SK-N-SH (cell line): Measurements from ENCODE around the gene SLC18A2. TPM values are rescaled to one million over a fixed set of nuclear protein-coding genes. Genes with fewer than 3 reads are reported as not detected.
"Not testable (repeated sequence)": the region's sequence is repeated elsewhere in the genome, so short reads cannot be mapped to it uniquely, and the experiment has no call there.

ENCODE experiments used
- CTCF ChIA-PET: fragments of 300-600, 350-600 bp; formaldehyde crosslinking; extraction: SDS; loops from one replicate; lab custom pipeline; 2021; lab: Yijun Ruan, JAX
- POLR2A ChIA-PET: fragments of 350-600 bp; sonication (Branson Sonifier 250); formaldehyde crosslinking; extraction: SDS; loops from one replicate; lab custom pipeline; 2020; ENCODE audit warnings: antibody characterized with exemption, inconsistent platforms; lab: Yijun Ruan, JAX
- DNase-seq: peaks from one replicate; pipeline ENCODE4 v3.0.0; 2012
- H2AFZ ChIP-seq: fragments of 200-600 bp; sonication (generic); 2 replicates; pipeline ENCODE4 v1.8.1; 2016; ENCODE audit warnings: antibody characterized with exemption, mild to moderate bottlenecking, low read depth
- H3F3A ChIP-seq: fragments of 200-600 bp; sonication (generic); replicated peaks from 2 replicates; pipeline ENCODE3; 2016; ENCODE audit warnings: antibody characterized with exemption, mild to moderate bottlenecking; ENCODE audit not compliant: insufficient read depth
- H3K27ac ChIP-seq, 2 experiments: fragments of 200-500 bp in 1 of 2; fragments of 200-600 bp in 1 of 2; sonication (Bioruptor generic) in 1 of 2; sonication (generic), shearing (Covaris generic) in 1 of 2; 2 replicates each; pipeline versions ENCODE4 v1.5.1 to v1.6.1; 2014 to 2016; ENCODE audit warnings: low read depth in 2 of 2, inconsistent platforms in 1 of 2, low read length in 1 of 2, mild to moderate bottlenecking in 1 of 2, mixed read lengths in 1 of 2
- H3K27me3 ChIP-seq: fragments of 200-600 bp; sonication (generic), shearing (Covaris generic); 2 replicates; pipeline ENCODE4 v1.6.1; 2016; ENCODE audit warnings: mixed run types; ENCODE audit not compliant: insufficient read depth
- H3K36me3 ChIP-seq, 2 experiments: fragments of 200-500 bp in 1 of 2; fragments of 200-600 bp in 1 of 2; sonication (Bioruptor generic) in 1 of 2; sonication (generic) in 1 of 2; replicated peaks in 1 of 2; 2 replicates each; pipeline versions ENCODE3 to v1.5.1; 2014 to 2016; ENCODE audit warnings: low read length in 1 of 2, mild to moderate bottlenecking in 1 of 2; ENCODE audit not compliant: insufficient read depth in 2 of 2, control insufficient read depth in 1 of 2
- H3K4me1 ChIP-seq, 2 experiments: fragments of 200-500 bp in 1 of 2; fragments of 200-600 bp in 1 of 2; sonication (Bioruptor generic) in 1 of 2; sonication (generic), shearing (Covaris generic) in 1 of 2; 2 replicates each; pipeline versions ENCODE4 v1.5.1 to v1.6.1; 2014 to 2016; ENCODE audit warnings: low read depth in 1 of 2, low read length in 1 of 2, mixed run types in 1 of 2; ENCODE audit not compliant: insufficient read depth in 2 of 2, control insufficient read depth in 1 of 2
- H3K4me2 ChIP-seq: fragments of 200-600 bp; sonication (generic), shearing (Covaris generic); 2 replicates; pipeline ENCODE4 v1.6.1; 2017; ENCODE audit warnings: mixed run types
- H3K4me3 ChIP-seq, 2 experiments: fragments of 200-500 bp in 1 of 2; fragments of 200-600 bp in 1 of 2; sonication (Bioruptor generic) in 1 of 2; sonication (generic), shearing (Covaris generic) in 1 of 2; 2 replicates each; pipeline versions ENCODE4 v1.5.1 to v1.8.1; 2014 to 2016; ENCODE audit warnings: low read depth in 2 of 2, inconsistent platforms in 1 of 2, low read length in 1 of 2, mild to moderate bottlenecking in 1 of 2, mixed read lengths in 1 of 2, moderate library complexity in 1 of 2
- H3K79me2 ChIP-seq: fragments of 200-600 bp; sonication (generic); 2 replicates; pipeline ENCODE4 v1.8.1; 2017; ENCODE audit warnings: mild to moderate bottlenecking; ENCODE audit not compliant: insufficient read depth
- H3K9ac ChIP-seq: fragments of 200-600 bp; sonication (generic); 2 replicates; pipeline ENCODE4 v1.6.1; 2017; ENCODE audit warnings: mixed run types
- H3K9me2 ChIP-seq: fragments of 200-600 bp; sonication (generic); 2 replicates; pipeline ENCODE4 v1.6.1; 2017; ENCODE audit warnings: mixed run types
- H3K9me3 ChIP-seq: fragments of 200-600 bp; sonication (generic); 2 replicates; pipeline ENCODE4 v1.6.1; 2017; ENCODE audit warnings: mixed run types, mild to moderate bottlenecking, moderate library complexity
- H4K20me1 ChIP-seq: fragments of 200-600 bp; sonication (generic); 2 replicates; pipeline ENCODE4 v1.6.1; 2017; ENCODE audit warnings: mild to moderate bottlenecking, mixed run types; ENCODE audit not compliant: insufficient read depth
- ELF1 ChIP-seq: IDR thresholded peaks from 2 replicates; pipeline ENCODE4 v1.4.0; 2012
- IRF3 ChIP-seq: fragments of 150-350 bp; IDR thresholded peaks from 2 replicates; pipeline ENCODE4 v1.6.1; 2016; ENCODE audit warnings: mild to moderate bottlenecking, low read depth, low read length
- JUND ChIP-seq: IDR thresholded peaks from 2 replicates; pipeline ENCODE4 v1.4.0; 2012
- MEF2A ChIP-seq: IDR thresholded peaks from 2 replicates; pipeline ENCODE4 v1.4.0; 2012; ENCODE audit warnings: low read depth, borderline replicate concordance
- MXI1 ChIP-seq: IDR thresholded peaks from 2 replicates; pipeline ENCODE4 v1.6.1; 2012; ENCODE audit warnings: mild to moderate bottlenecking, low read depth, low read length, improper control_type of control experiment
- NRF1 ChIP-seq: IDR thresholded peaks from 2 replicates; pipeline ENCODE4 v1.6.1; 2012; ENCODE audit warnings: low read depth, mild to moderate bottlenecking, low read length
- PBX3 ChIP-seq: IDR thresholded peaks from 2 replicates; pipeline ENCODE4; 2012
- RFX5 ChIP-seq: IDR thresholded peaks from 2 replicates; pipeline ENCODE4 v1.6.1; 2012; ENCODE audit warnings: mild to moderate bottlenecking, improper control_type of control experiment, low read length
- SIN3A ChIP-seq: IDR thresholded peaks from 2 replicates; pipeline ENCODE4 v1.6.1; 2012; ENCODE audit warnings: low read depth, mild to moderate bottlenecking, low read length, moderate library complexity, borderline replicate concordance
- TCF12 ChIP-seq: IDR thresholded peaks from 2 replicates; pipeline ENCODE4 v1.4.0; 2012
- TEAD4 ChIP-seq: IDR thresholded peaks from 2 replicates; pipeline ENCODE4 v1.4.0; 2012; ENCODE audit warnings: mild to moderate bottlenecking, borderline replicate concordance; ENCODE audit not compliant: insufficient read depth
- USF2 ChIP-seq: fragments of 150-350 bp; IDR thresholded peaks from 2 replicates; pipeline ENCODE4 v1.6.1; 2017; ENCODE audit warnings: antibody characterized with exemption, low read length, low read depth, borderline replicate concordance
- WGBS: methylation state at CpG from one replicate; pipeline ENCODE4 v1.1.6; 2017; ENCODE audit warnings: low lambda C conversion rate; 5-methylcytosine and 5-hydroxymethylcytosine counted together
- polyA plus RNA-seq, 3 experiments: library from polyadenylated mRNA; depleted of rRNA; stranded (reverse); fragments of >200 nt; gene quantifications; 2 replicates each; pipeline ENCODE4 v1.2.3, GENCODE V29; 2012
- TF ChIP-seq, protein P1 (sequence below): IDR thresholded peaks from 2 replicates; pipeline ENCODE4 v1.6.1; 2012; ENCODE audit warnings: mild to moderate bottlenecking, low read depth, low read length, moderate library complexity

The SLC18A2 gene
- polyA plus RNA-seq, 1 of the 3 experiments (the other 2 are of a cell fraction): not detected

GRCh38 chr10:117284716-117285494, 44.0 kb downstream of the SLC18A2 start:
- no peaks in the 10 kb centered on the region for H3K4me1 ChIP-seq
- no peak overlapping the region for H3K4me3 ChIP-seq
- WGBS: 96% methylated on average over 12 of the region's 12 CpGs
- no peaks in the 10 kb centered on the region for H3K27me3 ChIP-seq
- CTCF ChIA-PET: interaction anchor here (1.3 to 5.7 kb wide), 3 partner anchors 35 to 68 kb away, joined by 5 to 35 read pairs (median 12); no protein-coding TSS in a partner anchor
- H3K4me2 ChIP-seq: no peak overlapping the region
- H3K36me3 ChIP-seq: peaks cover 24 to 41% of the 10 kb centered on the region in 2 experiments
- H3K27ac ChIP-seq: no peak overlapping the region
- no peaks in the 10 kb centered on the region for H3K9me2 ChIP-seq
- TF ChIP-seq RFX5 (no peak), TCF12 (no peak), MXI1 (no peak), MEF2A (no peak), TEAD4 (no peak), SIN3A (no peak), PBX3 (no peak), USF2 (no peak), ELF1 (no peak), IRF3 (no peak), NRF1 (no peak), JUND (no peak)
- TF ChIP-seq, protein P1, sequence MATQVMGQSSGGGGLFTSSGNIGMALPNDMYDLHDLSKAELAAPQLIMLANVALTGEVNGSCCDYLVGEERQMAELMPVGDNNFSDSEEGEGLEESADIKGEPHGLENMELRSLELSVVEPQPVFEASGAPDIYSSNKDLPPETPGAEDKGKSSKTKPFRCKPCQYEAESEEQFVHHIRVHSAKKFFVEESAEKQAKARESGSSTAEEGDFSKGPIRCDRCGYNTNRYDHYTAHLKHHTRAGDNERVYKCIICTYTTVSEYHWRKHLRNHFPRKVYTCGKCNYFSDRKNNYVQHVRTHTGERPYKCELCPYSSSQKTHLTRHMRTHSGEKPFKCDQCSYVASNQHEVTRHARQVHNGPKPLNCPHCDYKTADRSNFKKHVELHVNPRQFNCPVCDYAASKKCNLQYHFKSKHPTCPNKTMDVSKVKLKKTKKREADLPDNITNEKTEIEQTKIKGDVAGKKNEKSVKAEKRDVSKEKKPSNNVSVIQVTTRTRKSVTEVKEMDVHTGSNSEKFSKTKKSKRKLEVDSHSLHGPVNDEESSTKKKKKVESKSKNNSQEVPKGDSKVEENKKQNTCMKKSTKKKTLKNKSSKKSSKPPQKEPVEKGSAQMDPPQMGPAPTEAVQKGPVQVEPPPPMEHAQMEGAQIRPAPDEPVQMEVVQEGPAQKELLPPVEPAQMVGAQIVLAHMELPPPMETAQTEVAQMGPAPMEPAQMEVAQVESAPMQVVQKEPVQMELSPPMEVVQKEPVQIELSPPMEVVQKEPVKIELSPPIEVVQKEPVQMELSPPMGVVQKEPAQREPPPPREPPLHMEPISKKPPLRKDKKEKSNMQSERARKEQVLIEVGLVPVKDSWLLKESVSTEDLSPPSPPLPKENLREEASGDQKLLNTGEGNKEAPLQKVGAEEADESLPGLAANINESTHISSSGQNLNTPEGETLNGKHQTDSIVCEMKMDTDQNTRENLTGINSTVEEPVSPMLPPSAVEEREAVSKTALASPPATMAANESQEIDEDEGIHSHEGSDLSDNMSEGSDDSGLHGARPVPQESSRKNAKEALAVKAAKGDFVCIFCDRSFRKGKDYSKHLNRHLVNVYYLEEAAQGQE: no peak
- TF ChIP-seq, all 33 proteins: peak for 0
- Histone ChIP-seq H3K9me3 (no peaks in the 10 kb centered on the region), H4K20me1 (no peaks in the 10 kb centered on the region), H3K79me2 (no peaks in the 10 kb centered on the region), H2AFZ (no peak overlapping the region), H3K9ac (no peak overlapping the region), H3F3A (no peaks in the 10 kb centered on the region)
- POLR2A ChIA-PET: no interaction called here
- no peak for DNase-seq

DNA sequence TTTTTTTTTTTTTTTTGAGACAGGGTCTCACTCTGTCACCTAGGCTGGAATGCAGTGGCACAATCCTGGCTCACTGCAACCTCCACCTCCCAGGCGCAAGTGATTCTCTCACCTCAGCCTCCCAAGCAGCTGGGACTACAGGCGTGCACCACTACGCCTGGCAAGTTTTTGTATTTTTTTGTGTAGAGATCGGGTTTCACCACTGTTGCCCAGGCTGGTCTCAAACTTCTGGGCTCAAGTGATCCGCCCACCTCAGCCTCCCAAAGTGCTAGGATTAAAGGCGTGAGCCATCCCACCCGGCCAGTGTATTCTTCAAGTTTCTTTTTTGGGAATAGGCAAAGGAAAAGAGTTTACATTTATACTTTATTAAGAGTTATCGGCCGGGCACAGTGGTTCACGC, 50.0 kb downstream of the SLC18A2 start:
- DNase-seq, CTCF ChIA-PET, H3K9ac ChIP-seq, H3K4me2 ChIP-seq, POLR2A ChIA-PET, H3K4me1 ChIP-seq, H3F3A ChIP-seq, H4K20me1 ChIP-seq, H3K27me3 ChIP-seq, H3K9me3 ChIP-seq, H3K4me3 ChIP-seq, H3K27ac ChIP-seq, H2AFZ ChIP-seq, H3K9me2 ChIP-seq: not testable (repeated sequence)
- peaks cover 12 to 17% of the 10 kb centered on the region in 2 experiments for H3K36me3 ChIP-seq
- WGBS: 95% methylated on average over 10 of the region's 10 CpGs
- peaks cover 22% of the 10 kb centered on the region for H3K79me2 ChIP-seq
